Islet of Langerhans (tissue), 1 donor: ENCODE measurements around the gene NFIC.

Experiments
- FAIRE-seq: peaks from one replicate; lab custom pipeline; 2011; peaks lifted over from hg19 to GRCh38; lab: Jason Lieb, UNC

NFIC gene

DNA sequence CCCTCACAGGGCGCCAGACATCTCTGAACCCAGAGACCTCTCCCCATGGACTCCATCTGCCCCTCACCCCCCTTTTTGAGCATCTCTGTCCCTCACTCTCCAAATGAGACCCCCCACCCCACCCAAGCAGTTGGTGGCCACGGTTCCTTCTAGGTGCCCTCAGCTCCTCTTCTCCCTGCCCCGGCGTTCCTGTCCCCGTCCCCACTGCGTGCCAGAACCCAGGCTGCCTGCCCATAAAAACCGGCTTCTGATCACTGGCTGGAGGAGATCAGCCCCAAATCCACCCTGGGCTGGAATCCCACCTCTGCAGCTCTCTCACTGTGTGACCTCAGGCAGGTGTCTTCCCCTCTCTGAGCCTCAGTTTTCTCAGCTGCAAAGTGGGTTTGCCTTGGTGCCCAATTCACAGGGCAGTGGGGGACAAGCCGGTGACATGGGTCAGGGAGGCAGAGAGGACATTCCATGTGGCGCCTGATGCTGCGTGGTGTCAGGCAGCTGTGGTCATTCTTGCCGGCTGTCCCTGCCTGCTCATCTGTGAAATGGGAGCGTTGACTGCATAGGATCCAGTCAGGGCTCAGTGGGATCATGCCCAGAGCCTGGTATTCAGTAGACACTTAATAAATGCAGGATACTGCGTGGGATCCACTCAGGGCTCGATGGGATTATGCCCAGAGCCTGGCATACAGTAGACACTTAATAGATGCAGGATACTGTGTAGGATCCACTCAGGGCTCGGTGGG is 88.4 kb downstream of the NFIC start:
- no peak for FAIRE-seq

DNA sequence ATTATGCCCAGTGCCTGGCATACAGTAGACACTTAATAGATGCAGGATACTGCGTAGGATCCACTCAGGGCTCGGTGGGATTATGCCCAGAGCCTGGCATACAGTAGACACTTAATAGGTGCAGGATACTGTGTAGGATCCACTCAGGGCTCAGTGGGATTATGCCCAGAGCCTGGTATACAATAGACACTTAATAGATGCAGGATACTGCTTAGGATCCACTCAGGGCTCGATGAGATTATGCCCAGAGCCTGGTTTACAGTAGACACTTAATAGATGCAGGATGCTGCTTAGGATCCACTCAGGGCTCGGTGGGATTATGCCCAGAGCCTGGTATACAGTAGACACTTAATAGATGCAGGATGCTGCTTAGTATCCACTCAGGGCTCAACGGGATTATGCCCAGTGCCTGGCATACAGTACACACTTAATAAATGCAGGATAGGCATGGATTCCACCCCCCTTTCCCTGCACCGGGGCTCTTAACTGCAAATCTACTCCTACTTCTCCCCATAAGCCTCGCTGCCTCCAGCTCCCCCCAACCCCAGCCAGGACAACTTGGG is 89.1 kb downstream of the NFIC start:
- FAIRE-seq, result no peak

DNA sequence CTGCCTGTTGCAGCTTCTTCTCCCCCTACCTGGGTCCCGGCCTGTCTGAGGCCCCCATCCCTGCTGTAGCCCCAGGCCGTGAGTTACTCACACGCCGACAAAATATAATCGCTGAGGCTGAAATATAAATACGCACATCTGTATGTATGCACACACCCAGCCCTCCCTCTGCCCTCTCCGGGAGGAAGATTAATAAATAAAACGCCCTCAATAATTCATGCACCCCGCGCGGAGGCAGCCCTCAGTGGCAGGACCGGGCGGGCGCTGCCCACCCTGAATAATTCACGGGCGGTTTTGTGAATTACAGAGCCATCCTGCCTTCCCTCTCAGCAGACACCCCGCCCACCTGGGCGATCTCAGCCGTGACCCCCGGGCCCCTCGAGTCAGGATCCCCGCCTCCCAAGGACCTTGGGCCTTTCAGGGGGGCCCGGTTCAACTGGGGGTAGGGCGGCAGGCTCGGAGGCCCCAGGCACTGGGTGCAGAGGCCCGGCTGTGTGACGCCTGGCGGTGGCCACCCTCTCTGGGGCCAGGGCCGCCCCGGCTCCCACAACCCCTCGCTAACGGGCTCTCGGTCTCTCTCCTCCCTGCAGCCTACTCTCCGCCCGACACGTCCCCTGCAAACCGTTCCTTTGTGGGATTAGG is 89.7 kb downstream of the NFIC start:
- FAIRE-seq, result no peak

DNA sequence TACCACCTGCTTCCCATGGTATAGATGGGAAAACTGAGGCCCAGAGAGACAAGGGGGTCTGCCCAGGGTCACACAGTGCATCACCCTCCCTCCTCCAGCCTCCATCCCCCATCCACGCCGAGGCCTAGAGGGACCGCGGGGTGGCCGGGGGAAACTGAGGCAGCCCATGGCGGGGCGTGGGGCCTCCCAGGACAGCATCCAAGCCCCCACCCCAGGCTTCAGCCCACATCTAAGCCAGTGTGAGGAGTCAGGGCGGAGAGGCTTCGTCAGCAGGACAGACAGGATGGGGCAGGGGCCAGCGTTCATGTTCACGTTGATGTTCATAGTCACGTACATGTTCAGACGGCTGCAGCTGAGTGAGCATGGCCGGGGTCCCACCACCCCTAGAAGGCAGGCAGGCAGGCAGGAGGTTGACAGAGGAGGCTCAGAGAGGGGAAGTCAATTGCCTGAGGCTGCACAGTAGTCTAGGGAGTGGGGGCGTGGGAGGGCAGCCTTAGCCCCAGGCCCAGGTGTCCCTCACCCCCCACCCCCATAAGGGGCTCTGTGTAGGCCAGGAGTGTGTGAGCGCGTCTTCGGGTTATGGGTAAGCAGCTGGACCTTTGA is 90.6 kb downstream of the NFIC start:
- FAIRE-seq, result no peak

DNA sequence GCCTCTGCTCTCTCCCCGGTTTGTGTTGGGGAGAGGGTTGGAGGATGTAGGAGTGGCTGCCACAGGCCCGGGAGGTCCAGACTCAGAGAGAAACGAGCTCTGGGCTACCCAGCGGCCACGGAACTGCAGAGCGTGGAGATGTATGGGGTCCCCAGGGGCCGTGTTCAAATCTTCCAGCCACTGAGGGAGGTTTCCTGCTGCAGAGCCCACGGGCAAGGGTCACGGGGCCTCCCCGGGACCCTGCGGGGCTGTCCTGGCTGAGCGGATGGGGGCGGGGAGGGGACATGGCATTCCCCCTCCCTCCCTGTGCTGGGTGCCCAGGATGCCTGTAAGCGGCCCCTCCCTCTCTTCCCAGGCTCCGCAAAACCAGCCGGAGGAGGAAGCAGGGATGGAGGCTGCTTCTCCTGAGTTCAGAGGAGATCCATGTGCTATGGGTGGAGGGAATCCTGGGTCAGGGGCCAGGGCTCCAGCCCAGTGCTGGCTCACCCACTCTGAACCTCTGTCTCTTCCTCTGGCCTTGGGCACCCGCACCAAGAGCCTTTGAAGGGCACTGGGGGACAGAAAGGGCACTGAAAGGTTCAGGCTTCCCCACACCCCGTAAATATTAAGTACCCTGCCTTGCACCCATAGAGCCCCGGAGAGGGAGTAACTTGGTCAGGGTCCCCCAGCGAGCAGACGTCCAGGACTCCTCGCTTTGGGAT is 91.3 kb downstream of the NFIC start:
- FAIRE-seq, result no peak

DNA sequence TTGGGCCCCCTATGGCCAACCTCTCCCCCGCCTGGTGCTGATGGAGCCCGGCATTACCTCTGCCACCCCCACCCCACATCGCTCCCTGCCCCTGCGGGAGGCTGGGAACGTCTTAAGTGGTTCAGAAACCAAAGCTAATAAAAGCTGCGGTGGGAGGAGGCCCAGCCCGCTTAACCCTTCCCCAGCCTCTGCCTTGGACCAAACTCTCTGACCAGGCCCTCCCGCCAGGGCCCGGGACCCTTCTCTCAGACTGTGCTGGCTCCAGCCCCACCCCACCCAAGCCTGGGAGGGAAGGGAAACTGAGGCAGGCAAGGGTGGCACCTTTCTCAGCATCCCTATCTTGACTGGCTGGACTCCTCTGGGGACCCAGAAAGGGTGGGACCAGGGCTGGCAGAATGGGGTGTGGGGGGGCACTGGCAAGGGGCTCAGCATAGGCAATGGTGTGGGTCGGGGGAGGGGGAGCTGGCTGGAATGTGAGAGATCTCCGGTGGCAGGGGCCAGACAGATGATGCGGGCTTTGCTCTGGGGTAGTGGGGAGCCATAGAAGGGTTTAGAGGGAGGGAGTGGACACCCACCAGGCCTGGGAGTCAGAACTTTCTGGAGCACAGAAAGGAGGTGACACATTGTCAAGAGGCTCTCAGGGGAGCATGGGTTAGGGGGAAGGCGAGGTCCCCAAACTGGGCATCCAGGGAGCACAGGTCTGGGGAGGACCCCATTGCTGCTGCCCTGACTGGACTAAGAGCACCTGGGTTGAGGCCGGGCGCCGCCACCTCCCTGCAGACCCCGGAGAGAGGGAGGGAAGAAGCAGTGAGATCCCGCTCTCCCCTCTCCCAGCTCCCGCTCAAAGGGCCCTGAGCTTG is 92.1 kb downstream of the NFIC start:
- no peak for FAIRE-seq

DNA sequence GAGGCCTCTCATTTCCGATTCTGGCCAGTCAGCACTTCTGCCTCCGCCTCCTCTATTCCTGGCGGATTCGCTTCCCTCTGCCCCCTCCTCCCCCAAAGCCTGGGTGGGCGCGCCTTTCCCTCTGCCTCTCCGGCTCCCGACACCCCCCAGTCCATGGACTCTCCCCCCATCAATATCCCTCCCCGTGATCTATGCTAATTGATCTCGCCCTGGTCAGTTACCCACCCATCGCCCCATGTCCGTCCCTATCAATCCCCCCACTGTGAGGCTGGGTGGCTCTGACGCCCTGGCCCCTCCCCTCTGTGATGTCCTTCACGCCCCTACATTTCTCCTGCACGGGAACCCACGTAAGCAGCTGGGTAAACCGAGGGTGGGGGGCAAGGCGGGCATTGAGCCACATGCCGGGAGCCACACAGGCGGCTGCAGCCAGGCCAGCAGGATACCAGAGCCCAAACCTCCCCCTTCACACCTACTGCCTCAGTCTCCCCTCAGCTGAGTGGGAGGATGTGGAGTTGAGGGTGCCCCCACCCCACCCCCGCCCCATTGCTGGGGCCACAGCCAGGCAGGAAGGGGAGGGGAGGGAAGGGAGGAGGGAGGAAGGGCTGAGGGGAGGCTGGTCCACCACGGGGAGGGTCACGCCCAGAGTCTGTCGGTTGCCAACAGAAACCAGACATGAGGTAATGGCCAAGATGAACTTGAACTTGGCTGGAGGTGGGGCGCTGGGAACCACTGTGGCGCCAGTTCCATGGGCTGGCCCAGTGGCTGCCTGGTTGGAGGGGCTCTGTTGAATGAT is 92.9 kb downstream of the NFIC start:
- no peak for FAIRE-seq

DNA sequence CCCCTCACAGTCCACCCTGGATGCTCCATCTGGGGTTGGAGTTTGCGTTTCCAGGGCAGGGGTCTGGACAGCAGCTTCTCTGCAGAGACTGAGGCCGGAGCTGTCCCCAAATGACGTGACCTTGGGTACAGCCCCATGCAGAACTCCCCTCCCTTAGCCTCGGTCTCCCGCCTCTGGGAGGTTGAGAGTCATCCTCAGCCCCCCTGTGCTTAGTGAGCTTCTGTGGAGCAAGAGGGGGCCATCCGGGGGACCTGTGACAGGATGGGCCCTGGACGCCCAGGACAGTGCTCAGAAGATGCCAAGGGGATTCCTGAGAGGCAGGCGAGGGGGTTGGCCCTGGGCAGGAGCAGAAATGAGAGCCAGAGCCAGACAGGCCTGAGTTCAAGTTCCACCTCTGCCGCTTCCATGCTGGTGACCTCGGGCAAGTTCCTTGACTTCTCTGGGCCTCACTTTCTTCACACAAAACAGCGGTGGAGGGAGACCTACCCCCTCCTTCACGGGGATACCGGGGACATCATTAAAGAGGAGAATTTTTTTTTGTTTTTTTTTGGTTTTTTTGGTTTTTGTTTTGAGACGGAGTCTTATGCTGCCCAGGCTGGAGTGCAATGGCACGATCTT is 93.7 kb downstream of the NFIC start:
- no peak for FAIRE-seq

DNA sequence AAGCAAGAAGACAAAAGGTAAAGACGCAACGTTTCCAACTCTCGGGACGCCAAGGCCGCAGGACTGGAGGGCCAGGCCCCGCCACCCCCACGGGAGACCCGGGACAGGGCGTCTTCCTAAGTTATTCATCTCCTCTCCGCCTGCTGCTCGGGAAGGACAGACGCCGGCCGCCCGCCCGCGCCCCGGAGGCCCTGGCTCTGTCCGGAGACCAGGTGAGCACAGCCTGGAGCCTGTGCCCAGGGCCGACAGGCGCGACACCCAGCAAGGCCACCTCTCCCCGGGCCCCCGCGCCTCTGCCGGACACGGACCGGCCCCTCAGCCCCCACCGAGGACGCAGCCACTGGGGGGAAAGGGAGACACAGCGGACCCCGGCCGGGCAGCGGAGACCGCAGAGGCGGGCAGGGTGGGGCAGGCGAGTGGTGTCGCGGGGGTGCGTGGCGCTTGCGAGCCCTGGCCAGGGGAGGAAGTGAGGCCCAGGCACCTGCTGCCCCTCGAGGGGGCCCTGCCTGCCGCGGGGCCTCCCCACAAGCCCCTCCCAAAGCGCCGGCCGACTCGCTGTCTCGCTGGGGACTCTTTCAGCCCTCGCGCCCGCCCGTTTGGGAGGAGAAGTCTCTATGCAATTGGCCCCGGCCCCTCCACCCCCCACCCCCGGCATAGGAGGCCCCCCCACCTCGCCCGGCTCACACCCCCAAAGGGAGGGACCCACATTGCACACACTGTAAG is 96.8 kb downstream of the NFIC start:
- no peak for FAIRE-seq

DNA sequence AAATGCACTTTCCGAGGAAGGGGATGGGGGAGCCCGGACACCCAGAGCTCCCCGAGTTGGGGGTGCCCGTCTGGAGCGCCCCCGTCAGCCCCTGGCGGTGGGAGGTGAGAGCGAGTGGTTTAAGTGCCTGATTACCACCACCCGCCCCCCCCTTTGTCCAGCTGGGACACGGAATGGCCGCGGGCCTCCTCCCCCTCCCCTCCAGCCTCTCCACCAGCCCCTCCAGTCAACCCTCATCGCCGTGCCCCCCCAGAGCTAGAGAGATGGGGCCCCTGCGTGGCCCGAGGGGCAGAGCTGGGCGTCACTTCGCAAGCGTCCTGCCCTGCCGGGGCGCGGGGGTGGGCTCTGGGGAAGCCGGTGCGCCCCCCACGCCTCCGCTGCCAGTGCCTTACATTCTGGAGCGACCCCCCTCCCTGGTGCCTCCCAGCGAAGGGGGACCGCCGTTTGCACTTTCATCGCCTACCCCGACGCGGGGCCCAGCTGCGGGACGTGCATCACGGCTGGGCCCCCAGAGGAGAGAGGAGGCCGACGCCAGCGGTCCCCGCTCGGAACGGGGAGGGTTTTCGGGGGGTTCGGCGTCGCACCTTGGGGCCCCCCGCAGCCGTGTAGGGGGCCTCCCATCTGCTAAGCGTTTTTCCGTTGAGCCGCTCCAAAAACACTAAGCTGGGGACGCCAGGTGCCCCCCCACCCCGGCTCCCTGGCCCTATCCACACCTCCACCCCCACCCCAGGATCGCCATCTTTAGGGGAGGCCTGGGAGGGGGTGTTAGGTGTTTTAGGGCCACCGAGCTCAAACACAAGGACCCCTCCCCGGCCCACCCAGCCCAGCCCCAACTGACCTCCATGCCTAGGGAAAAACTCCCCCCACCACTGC is 97.6 kb downstream of the NFIC start:
- no peak for FAIRE-seq

DNA sequence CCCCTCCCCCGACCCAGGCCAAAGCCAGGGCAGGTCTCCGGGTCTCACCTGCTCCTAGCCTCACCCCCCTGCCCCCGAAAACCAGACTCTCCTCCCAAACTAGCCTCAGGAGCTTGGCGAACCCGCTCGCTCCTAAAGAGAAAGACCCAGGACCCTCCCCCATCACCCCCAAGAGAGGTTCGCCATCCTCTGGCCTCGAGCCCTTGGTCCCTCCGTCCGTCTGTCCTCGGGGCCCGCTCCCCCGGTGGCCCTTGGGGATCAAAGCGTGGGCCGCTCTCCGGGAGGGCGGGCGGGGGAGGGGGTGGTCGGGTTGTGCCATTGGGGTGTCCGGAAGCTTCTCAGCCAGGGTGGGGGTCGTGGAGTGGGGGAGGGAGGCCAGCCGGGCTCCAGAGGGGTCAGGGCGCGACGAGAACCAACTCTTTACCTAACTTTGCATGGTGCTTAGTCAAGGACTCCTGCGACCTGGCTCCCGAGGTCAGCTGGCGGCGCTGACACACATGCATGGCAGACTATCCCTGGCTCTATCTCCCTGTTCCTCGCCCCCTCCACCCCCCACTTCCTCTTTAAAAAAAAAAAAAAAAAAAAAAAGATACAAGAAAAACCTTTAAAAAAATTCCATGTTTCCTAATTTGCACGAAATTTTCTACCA is 98.3 kb downstream of the NFIC start:
- no peak for FAIRE-seq

DNA sequence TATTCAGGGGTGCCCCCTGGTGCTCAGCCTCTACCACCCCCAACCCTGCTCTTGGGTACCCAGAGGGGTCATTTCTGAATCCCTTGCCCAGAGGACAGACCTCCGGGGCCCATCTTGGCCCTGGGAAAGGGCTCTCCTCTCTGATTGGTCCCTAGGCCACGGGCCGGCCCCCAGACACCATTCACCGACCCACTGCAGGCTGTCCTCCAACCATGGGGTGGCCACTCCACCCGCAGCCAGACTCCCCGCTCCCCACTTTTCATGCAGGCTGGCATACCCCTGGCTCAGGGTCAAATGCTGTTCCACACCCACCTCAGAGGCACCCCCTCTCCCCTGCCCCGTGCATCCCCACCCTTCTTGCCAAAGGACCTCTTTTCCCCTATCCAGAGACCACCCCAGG is 99.2 kb downstream of the NFIC start:
- FAIRE-seq, result no peak

DNA sequence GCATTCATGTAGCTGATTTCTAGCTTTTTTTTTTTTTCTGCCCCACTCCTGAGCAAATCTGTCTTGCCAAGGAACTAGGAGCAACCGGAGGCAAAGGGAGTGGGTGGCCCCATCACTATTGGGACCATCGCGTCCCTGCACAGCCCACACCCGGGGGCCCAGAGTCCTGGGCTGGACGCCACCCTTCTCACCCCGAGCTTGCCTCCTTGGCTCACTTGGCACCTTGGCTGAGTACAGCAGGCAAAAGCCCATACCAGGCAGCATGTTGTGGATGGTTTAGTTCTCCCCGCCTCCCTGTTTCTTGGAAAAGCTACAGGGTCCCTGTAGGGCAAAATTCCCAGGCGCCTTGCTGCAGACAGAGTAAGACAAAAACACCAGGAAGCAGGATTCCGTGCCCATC is 100.3 kb downstream of the NFIC start:
- FAIRE-seq, result no peak

DNA sequence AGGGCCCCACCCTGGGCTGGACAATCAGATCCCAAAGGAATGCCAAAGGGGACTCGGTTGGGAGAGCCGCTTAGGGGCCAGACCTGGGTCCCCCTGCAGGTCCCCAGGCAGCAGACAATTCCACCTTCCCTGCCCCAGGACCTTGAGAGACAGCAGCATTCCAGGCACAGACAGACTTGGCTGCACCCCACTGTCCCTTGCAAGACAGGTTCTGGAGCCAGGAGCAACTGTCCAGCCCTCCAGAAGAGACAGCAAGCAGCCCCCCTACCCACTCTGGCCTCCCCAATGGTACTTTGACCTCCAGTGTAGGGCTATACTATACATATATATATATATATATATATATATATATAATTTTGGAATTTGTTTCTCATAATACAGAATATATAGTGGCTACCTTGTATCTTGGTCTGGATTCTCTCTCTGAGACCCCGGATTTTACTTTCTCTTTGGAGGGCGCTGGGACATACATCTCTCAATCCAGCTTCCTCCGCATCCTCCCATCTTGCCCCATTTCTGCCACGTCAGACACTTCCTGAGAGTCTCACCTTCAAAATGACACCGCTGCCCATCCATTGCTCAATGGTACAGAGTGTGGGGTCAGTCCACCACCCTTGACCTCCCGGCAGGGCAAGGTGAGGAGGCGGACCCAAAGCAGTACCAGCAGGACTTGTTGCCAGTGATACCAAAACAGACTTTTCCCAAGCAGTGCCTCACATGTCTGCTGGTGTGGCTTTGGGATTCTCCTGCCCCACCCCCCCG is 101.2 kb downstream of the NFIC start:
- FAIRE-seq, result no peak

DNA sequence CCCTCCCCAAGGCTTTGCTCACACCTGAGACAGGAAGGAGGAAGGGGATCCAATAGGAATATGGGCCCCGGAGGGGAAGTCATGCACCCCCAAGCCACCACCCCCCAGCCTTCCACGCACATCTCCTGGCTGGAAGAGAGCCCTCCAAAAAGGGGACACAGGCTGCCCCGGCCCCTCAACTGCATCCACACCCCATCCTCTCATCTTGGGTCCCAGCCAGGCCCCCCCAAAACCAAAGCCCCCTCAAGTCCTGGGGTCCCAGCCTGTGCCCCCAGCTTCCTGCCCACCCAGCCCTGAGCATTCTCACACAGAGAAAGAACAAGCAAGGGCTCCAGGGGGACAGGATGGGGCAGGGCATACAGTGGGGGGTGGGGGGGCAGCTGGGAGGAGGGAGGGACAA is 101.8 kb downstream of the NFIC start:
- no peak for FAIRE-seq

DNA sequence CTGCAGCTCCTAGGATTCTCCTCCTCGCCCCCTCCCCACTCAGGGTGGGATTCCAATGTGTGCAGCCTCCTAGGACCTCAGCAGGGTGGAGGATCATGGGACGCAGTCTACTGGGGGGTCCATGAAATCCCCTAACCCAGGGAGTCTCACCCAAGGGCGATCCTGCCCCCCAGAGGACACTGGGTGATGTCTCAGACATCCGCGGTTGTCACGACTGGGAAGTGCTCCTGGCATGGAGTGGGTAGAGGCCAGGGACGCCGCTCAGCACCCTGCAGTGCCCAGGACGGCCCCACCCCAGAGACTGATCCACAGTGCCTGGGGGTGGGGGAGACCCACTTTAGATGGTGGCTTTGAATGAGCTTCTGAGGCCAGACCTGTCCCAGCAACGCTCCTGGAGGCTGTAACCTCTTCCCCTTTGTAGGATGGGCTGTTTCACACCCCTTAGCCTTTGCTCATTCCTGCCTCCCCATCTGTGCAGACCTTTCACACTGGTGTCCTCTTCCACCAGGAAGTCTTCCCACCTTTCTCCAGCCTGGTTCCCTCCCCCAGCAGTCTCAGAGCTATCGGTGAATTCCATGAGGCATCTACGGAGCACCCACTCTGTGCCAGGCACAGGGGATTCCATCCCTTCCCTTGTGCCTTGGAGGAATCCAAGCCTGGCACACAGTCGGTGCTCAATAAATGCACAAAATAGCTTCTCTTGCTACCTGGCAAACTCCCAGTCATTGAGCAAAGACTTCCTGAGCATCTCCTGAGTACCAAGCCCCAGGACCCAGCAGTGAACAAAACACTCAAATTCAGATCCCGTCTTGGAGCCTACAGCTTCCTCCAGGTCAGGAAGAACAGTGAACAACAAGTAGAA is 103.5 kb downstream of the NFIC start:
- FAIRE-seq, result no peak
